Measurements from ENCODE around the gene ACOXL.
A peak's percentile ranks its signal among the peaks of the same experiment; 100 is the strongest.
"Not testable (repeated sequence)": the region's sequence is repeated elsewhere in the genome, so short reads cannot be mapped to it uniquely, and the experiment has no call there.

Gene ACOXL

GRCh38 chr2:110732422-110733413, at the start of gene ACOXL:
Gene ACOXL, plus strand, starts transcription at chr2:110732573. Its CDS starts 35,817 bp downstream, at chr2:110768390.
- DNase-seq (ENCODE audit: low spot score), result no peak

DNA sequence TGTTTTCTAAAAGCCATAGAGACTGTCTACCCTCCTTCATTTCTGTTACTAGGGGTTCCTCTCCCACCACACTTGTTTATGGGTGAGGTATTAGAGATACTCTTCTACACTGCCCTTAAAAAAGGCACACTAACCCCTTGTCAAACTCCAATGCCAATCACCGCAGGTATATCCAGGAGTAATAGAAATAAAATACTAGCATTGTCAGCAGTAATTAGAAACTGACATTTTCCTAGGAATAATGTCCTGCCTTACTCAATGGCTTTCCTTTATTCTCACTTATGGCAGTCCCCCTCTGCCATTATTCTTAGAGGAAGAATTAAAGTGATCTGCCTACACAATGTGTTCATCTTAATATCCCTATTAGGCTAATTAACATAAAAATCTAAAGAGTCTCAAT, 49.5 kb upstream of the ACOXL start:
- DNase-seq (ENCODE audit: low spot score), result no peak

- not testable (repeated sequence) for DNase-seq (ENCODE audit: low spot score)
Measured at GRCh38 chr2:110687775-110688484, 44.4 kb upstream of the ACOXL start.

GRCh38 chr2:110688594-110689091, 43.7 kb upstream of the ACOXL start:
- no peak for DNase-seq (ENCODE audit: low spot score)

DNA sequence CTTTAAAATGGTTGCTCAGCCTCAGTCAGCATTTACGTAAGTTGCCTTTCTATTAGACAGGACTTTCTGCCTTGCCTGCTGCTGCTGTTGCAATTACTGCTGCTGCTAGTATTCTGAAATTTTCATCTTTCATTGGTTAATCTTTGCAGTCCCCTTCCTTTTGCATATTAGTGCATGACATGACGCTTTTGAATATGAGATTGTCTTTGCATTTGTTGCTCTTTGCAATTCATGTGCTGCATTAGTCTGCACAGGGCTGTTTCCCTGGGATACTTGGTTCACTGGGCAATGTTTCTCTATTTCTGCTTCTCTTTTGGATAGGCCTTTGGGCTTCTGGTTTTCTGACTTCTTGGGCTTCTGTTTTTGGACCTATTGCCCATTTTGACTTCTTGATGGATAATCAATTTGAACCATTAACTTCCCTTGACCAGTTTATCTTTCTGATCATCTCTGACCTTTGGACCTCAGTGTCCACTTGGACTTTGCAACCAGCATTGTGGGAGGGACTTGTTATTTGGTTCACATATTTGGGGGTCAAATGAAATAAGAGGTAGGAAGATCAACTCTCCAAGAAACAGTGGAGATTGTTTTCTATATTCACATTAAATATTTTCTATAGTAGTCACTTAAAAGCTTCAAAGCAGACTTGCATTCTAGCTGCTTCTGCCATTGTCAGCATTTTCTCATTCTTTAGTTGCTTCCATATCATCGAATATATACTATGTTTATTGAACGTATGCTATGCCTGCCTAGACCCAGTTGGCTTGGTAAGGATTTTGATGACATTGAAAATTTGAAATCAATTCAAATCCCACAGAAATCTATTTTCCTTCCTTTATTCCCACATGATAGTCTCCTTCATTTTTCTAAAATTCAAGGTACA, 42.0 kb upstream of the ACOXL start:
- no peak for DNase-seq (ENCODE audit: low spot score)

- no peak for DNase-seq (ENCODE audit: low spot score)
Measured at GRCh38 chr2:110691612-110692258, 40.6 kb upstream of the ACOXL start.

- DNase-seq (ENCODE audit: low spot score), result not testable (repeated sequence)
Measured at GRCh38 chr2:110695146-110695898, 37.1 kb upstream of the ACOXL start.

DNA sequence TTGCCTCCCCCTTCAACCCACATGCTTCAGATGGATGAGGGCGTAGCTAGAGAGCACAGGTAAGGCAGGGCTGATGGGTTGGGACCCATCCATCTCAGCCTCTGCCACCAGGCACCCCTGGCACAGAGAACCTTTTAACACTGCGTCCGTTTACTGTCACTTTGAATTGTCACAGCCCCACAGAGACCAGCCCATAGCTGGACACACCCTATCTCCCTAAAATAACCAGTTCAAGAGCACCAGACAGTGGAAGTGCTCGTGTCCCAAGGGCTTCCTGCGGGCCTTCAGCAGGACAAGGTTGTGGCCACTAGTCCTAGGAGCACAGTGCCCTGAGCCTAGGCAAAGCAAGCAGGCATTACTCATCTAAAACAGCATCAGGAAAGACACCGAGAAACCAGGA, 34.1 kb upstream of the ACOXL start:
- not testable (repeated sequence) for DNase-seq (ENCODE audit: low spot score)

- DNase-seq (ENCODE audit: low spot score), result no peak
Measured at GRCh38 chr2:110702514-110703380, 29.6 kb upstream of the ACOXL start.

GRCh38 chr2:110707386-110707965, 24.9 kb upstream of the ACOXL start:
- DNase-seq (ENCODE audit: low spot score), result no peak

- no peak for DNase-seq (ENCODE audit: low spot score)
Measured at GRCh38 chr2:110708455-110708854, 23.9 kb upstream of the ACOXL start.

- DNase-seq (ENCODE audit: low spot score), result no peak
Measured at GRCh38 chr2:110712737-110713136, 19.6 kb upstream of the ACOXL start.

DNA sequence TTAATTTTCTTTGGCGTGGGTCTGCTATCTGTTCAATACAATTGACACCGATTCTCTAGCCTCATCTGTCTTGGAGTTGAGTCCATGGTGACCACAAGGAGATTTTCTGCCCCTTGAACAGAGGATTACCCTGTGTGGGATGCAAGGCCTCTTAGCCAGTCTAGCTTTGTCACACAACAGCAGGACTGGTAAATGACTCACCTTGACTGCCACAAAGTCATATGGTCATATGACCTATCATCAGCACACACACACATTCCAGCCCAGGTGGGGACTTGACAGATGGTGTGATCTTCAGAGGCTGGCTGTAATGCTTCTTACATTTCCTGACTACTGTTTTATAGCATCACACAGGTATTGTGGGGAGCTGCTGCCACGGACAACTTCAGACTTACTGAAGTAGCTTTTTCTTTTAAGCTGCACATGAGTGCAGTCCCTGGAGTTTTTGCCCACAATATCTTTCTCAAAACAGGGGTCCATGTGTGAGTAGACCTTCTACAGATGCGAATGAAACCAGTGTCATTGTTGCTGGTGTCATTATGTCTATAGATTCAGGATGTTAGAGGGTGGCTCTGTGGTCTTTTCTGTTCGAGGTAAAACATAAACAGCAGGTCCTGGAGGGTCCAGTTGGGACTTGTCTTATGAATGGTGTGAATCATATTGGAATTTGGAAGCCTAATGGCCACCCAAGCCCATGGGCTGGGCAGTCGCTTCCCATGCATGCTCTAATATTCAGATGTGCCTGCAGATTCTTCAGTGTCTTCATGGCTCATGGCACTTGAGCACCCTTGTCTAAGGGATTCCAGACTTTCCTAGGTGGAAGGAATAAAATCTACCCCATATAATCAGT, 18.6 kb upstream of the ACOXL start:
- peak; percentile 40 for DNase-seq (ENCODE audit: low spot score)

DNA sequence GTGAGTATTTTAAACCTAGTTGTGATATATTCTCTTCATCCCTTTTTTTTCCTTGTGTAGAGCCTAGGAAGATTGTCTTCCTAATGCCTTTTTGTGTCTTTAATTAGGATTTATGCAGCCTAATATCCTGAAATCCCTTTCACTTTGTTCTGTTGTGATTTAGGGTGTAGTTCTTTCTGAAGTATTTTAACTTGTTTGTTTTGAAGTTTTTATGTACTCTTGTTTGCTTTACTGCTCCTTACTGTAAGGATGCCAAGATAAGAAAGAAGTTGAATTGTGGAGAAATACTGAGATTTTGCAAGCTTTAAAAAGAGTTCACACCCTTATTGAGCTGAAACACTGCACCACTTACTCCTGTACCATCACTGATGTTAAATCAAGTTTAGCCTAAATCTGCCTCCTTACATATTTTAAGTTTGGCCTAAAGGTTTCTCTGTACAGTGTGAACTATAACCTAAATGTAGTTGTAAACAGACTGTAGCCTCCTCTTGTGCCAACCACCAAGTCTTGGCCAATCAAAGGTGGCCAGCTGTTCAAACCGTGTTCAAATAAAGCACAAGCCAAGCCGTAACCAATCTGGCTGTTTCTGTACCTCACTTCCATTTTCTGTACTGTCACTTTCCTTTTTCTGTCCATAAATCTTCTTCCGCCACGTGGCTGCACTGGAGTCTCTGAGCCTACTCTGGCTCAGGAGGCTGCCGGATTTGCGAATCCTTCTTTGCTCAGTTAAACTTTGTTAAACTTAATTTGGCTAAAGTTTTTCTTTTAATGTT, 17.7 kb upstream of the ACOXL start:
- no peak for DNase-seq (ENCODE audit: low spot score)

GRCh38 chr2:110716959-110717645, 15.3 kb upstream of the ACOXL start:
- DNase-seq (ENCODE audit: low spot score), result no peak

DNA sequence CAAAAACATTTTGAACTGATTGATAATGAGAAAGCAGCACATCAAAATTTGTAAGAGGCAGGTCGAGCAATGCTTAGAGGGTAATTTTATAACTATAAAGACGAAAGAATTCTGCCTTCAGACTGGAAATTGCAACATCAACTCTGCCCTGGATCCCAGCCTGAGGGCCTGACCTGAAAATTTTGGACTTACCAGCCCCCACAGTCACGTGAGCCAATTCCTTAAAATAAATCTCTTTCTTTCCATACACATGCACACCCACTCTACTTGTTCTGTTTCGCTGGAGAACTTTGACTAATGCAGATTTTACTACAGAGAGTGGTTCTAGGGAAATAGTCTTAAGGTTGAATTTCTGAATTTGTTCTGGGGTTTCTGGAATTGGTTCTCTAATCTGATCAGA, 14.6 kb upstream of the ACOXL start:
- no peak for DNase-seq (ENCODE audit: low spot score)

GRCh38 chr2:110718382-110718781, 14.0 kb upstream of the ACOXL start:
- DNase-seq (ENCODE audit: low spot score), result no peak

Data from RKO (cell line).